GM18909 (cell line): ENCODE data around the gene NKAIN2.
"Not testable (repeated sequence)": the region's sequence is repeated elsewhere in the genome, so short reads cannot be mapped to it uniquely, and the experiment has no call there.

Experiments
- ATAC-seq: cut with Tn5 transposase; IDR thresholded peaks from one replicate; pipeline ENCODE4 v1.9.1; 2021; ENCODE audit warnings: mild to moderate bottlenecking; ENCODE audit not compliant: unreplicated experiment, poor library complexity

Gene NKAIN2

GRCh38 chr6:124010574-124010973, 206.9 kb downstream of the NKAIN2 start:
- ATAC-seq = no peak

GRCh38 chr6:124011180-124011579, 207.5 kb downstream of the NKAIN2 start:
- ATAC-seq = no peak

DNA sequence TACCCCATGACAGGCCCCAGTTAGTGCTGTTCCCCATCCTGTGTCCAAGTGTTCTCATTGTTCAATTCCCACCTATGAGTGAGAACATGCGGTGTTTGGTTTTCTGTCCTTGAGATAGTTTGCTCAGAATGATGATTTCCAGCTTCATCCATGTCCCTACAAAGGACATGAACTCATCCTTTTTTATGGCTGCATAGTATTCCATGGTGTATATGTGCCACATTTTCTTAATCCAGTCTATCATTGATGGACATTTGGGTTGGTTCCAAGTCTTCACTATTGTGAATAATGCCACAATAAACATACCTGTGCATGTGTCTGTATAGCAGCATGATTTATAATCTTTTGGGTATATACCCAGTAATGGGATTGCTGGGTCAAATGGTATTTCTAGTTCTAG, 218.4 kb downstream of the NKAIN2 start:
- not testable (repeated sequence) for ATAC-seq

DNA sequence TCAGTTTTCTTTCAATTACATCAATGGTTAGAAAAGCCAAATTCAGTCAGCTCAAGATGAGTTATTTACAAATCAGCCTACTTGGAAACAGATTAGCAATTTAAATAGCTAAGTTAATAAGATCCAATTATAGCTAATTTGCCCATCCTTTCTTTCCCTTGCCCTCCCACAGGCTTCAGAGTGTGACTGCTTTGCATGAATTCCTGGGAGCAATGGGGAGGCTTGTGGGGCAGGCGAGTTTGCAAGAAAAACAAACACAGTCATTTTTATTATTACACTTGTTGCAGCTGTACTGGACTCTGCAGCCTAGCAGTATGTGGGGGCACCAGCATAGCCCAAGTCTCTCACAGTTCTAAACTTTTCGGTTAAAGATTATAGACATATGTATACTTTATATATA, 219.0 kb downstream of the NKAIN2 start:
- ATAC-seq = no peak

DNA sequence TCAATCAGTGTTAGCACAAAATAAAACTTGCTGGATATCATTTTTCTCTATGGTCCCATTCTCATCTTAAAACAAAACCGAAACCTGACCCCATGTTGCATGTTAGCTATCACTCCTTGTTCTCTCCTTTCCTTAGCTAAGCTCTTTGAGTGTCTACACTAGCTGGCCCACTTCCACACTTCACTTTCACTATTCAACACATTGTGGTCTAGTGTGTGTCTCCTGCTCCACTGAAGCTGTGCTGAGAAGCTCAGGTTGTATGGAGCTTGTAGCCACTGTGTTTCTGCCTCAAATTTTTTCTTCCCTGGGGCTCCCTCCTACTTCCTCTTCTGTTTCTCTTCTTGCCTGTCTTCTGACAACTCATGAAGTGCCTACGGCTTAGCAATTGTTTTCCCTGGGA, 223.0 kb downstream of the NKAIN2 start:
- peak; percentile 45 for ATAC-seq

- ATAC-seq = no peak
Measured at GRCh38 chr6:124027392-124027791, 223.7 kb downstream of the NKAIN2 start.

DNA sequence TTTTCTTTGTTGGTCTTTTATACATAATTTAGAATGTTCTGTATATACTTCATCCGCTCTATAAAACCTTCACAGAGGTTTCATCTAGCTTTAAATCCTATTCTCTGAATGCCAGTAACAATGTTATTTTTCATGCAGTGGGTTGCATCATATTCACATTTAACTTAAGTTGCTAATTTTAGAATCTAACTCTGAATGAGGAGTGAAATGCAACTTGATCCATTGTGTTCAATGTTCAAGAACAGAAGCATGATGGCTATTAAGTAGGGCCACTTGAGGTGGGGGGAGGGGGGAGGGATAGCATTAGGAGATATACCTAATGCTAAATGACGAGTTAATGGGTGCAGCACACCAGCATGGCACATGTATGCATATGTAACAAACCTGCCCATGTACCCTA, 224.5 kb downstream of the NKAIN2 start:
- ATAC-seq = no peak

DNA sequence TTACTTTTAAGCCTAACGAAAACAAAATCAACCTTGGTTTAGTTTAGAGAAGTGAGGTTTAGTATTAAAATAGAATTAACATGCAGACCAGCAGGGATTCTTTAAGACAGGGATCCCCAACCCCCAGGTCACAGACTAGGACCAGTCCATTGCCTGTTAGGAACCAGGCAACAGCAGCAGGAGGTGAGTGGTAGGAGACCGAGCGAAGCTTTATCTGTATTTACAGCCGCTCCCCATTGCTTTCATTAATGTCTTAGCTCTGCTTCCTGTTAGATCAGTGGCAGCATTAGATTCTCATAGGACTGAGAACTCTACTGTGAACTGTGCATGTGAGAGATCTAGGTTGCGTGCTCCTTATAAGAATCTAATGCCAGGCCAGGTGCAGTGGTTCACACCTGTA, 225.9 kb downstream of the NKAIN2 start:
- no peak for ATAC-seq

DNA sequence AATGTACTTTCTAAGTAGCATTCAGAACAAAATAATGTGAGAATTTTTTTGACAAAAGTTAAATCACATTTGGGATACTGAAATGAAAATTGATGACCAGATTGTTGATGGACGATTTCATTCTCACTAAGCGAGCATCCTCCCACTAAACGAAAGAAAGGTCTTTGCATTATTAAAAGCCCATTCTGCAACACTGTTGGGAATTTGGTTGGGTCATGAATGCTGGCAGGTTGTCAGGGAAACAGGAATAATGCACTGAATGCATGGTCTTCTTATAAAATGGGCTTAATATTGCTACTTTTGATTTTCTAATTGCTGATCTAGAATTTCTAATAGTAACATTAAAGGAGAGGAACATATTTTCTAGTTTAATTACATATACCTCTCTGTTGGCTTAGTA, 229.8 kb downstream of the NKAIN2 start:
- no peak for ATAC-seq

GRCh38 chr6:124036384-124036783, 232.7 kb downstream of the NKAIN2 start:
- ATAC-seq = no peak

DNA sequence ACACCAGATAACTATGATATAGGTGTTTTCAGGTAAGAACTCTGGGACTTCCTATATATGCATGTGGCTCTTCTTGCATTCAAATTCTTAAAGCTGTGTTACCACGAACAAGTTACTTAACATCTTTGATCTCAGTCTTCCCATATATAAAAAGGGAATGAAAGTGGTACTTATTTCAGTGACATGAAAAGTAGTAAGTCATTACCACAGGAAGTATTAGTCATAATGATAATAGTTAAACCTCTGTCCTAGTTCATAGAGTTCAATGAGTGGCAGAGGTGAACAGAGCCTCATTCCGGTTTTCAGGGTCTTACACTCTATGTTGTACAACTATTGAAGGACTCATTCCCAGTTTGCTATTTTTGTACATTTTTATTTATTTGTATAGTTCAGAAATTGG, 237.0 kb downstream of the NKAIN2 start:
- ATAC-seq = peak; percentile 96

DNA sequence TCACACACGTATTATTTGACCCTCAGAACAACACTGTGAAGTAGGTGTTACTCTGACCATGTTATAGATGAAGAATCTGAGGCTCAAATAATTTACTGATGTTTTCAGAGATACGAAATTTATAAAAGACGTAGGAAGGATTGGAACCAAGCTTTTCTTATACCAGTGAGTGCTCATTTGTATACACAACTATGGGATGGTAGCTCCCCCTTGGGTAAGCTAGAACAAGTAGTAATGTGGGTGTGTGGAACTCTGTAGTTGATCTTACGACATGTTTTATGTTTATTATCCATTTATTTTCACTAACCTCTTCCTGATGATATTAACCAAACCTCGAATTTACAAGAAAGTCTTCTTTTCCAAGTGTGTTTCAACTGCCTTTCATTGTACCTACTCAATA, 248.5 kb downstream of the NKAIN2 start:
- ATAC-seq = no peak

DNA sequence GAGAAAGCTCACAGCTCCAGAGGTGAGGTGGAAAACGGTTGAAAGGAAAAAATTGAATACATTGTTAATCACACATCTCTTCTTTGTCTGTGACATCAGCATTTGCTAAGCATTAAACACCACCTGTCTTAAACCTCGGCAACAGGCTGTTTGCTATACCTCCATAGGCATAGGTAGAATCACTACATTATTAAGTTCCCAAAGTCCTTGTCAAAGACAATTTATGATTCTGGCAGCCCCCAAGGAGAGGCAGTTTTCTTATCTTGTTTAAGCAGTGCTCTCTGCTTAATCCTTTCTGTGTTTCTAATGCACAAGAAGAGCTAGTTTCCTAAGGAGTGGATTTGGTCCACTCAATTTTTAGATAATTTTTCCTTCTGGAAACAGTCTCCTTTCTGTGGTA, 249.7 kb downstream of the NKAIN2 start:
- no peak for ATAC-seq

DNA sequence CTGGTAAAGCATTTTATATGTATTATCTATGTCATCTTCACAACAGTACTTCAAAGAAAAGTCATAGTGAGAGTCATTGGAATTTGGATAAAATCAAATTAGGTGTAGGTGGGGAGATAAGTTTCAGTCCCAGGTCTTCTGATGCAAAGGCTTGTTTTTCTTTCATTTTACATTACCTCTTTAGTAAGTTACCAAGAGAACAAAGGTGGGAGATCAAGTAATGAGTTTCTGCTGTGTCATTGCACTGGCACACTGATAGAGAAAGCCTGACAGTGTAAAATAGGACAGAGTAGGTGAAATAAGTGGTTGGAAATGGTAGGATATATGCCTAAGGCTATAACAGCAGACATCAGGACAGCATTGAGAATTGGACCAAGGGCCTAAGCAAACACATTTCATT, 250.4 kb downstream of the NKAIN2 start:
- ATAC-seq = no peak

- no peak for ATAC-seq
Measured at GRCh38 chr6:124055395-124055794, 251.7 kb downstream of the NKAIN2 start.

DNA sequence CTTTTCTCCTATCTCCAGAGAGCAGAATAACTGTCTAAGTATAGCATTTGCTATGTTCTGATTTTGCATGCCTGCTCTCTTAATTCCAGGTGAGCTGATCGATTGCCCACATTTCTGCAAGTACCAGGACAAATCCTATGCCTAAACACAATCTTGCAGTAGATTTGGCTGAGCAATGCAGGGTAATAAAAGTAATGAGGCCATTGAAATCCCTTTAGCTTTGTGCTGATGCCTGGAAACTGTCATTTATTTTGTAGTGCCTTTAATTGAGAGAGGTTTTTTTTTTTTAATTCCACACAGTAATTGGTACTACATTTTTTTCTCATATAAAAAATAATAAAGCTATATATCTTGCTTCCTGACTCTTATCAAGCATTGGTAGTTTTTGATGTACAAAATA, 252.3 kb downstream of the NKAIN2 start:
- no peak for ATAC-seq

- no peak for ATAC-seq
Measured at GRCh38 chr6:124056407-124057334, 253.0 kb downstream of the NKAIN2 start.

DNA sequence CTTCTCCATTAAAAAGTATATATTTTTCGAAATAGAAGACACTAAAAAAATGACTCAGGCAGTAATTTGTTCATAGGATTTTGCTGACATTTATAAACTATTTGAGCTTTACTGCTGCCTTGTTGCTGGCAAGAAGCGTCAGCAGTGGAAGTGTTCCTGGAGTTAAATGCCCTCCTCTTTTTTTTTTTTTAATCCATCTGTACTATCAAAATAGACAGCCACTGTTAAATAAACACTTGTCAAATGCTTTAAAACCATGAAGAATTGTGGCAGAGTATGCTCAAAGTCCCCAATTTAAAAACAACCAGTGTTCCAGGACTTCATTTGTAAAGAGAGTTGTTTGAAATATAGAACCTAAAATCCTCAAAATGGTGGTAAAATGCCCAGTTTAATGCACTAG, 253.8 kb downstream of the NKAIN2 start:
- ATAC-seq = no peak

GRCh38 chr6:124064317-124065113, 260.9 kb downstream of the NKAIN2 start:
- no peak for ATAC-seq

DNA sequence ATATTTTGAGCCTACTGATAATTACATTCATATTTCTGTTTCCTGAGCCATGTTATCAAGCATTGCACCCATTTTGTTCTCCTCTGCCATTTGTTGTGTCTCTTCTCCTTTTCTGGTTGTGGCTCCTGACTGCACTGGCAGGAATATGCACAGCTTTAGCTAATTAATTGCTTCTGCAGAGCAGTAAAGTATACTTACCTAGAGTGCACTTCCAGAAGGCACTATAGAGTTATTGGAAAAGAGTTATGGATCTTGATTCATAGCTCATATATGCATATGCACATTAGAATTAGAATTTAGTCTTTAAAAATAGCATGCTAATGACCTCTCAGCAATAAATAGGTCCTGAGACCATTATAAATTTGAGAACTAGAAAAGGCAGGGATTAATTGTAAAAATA, 262.6 kb downstream of the NKAIN2 start:
- ATAC-seq = no peak

GRCh38 chr6:124066946-124067552, 263.4 kb downstream of the NKAIN2 start:
- ATAC-seq = no peak
